ENCODE results near the gene GLUD1.
"Not testable (repeated sequence)": the region's sequence is repeated elsewhere in the genome, so short reads cannot be mapped to it uniquely, and the experiment has no call there.

GLUD1 gene

GRCh38 chr10:87127048-87127447 lies 32.4 kb upstream of the GLUD1 start:
- not testable (repeated sequence) for H3K14ac ChIP-seq (ENCODE audit: low read length in 2 of 2); H3K79me1 ChIP-seq (replicated peaks; ENCODE audit: low read length, poor library complexity, severe bottlenecking); H2BK120ac ChIP-seq (ENCODE audit: low read depth, low read length); H3K4me3 ChIP-seq (ENCODE audit: insufficient read depth in 1 of 2, low read depth in 1 of 2, low read length in 2 of 2); H3K36me3 ChIP-seq (ENCODE audit: control insufficient read depth in 1 of 2, insufficient read depth in 2 of 2, low read depth in 1 of 2, low read length in 2 of 2); H2BK15ac ChIP-seq (ENCODE audit: low read depth, poor library complexity, severe bottlenecking); DNase-seq; H4K91ac ChIP-seq (ENCODE audit: low read length); H2BK5ac ChIP-seq (ENCODE audit: low read depth, low read length, poor library complexity, severe bottlenecking); H3K9ac ChIP-seq (ENCODE audit: low read length); H4K8ac ChIP-seq (ENCODE audit: low read length); H3K9me3 ChIP-seq (ENCODE audit: control insufficient read depth, low read length); H2AFZ ChIP-seq (ENCODE audit: low read depth, low read length); H3K4me1 ChIP-seq (ENCODE audit: control insufficient read depth, insufficient read depth, low read depth, low read length); H3K27me3 ChIP-seq (ENCODE audit: control insufficient read depth in 1 of 2, insufficient read depth in 1 of 2, low read length in 2 of 2); H3K23ac ChIP-seq (ENCODE audit: low read length in 2 of 2); H3K18ac ChIP-seq (ENCODE audit: low read depth in 1 of 2, low read length in 2 of 2); H2BK12ac ChIP-seq (ENCODE audit: low read length in 2 of 2); H3K4me2 ChIP-seq (ENCODE audit: low read length, poor library complexity, severe bottlenecking); H3K4ac ChIP-seq (ENCODE audit: low read depth in 1 of 2, low read length in 2 of 2); H3K27ac ChIP-seq (ENCODE audit: low read length, poor library complexity, severe bottlenecking); H2AK5ac ChIP-seq (ENCODE audit: low read length, severe bottlenecking)
- WGBS, result no CpG with 5 or more reads among the region's 2 CpGs

- H3K27ac ChIP-seq (ENCODE audit: low read length, poor library complexity, severe bottlenecking); DNase-seq; H3K27me3 ChIP-seq (ENCODE audit: control insufficient read depth in 1 of 2, insufficient read depth in 1 of 2, low read length in 2 of 2); H3K4me3 ChIP-seq (ENCODE audit: insufficient read depth in 1 of 2, low read depth in 1 of 2, low read length in 2 of 2); H2BK15ac ChIP-seq (ENCODE audit: low read depth, poor library complexity, severe bottlenecking); H3K9me3 ChIP-seq (ENCODE audit: control insufficient read depth, low read length); H3K18ac ChIP-seq (ENCODE audit: low read depth in 1 of 2, low read length in 2 of 2); H3K9ac ChIP-seq (ENCODE audit: low read length); H2AK5ac ChIP-seq (ENCODE audit: low read length, severe bottlenecking); H3K79me1 ChIP-seq (replicated peaks; ENCODE audit: low read length, poor library complexity, severe bottlenecking); H3K14ac ChIP-seq (ENCODE audit: low read length in 2 of 2); H2BK120ac ChIP-seq (ENCODE audit: low read depth, low read length); H3K4ac ChIP-seq (ENCODE audit: low read depth in 1 of 2, low read length in 2 of 2); H2BK12ac ChIP-seq (ENCODE audit: low read length in 2 of 2); H2AFZ ChIP-seq (ENCODE audit: low read depth, low read length); H4K8ac ChIP-seq (ENCODE audit: low read length); H3K36me3 ChIP-seq (ENCODE audit: control insufficient read depth in 1 of 2, insufficient read depth in 2 of 2, low read depth in 1 of 2, low read length in 2 of 2); H3K4me2 ChIP-seq (ENCODE audit: low read length, poor library complexity, severe bottlenecking); H4K91ac ChIP-seq (ENCODE audit: low read length); H2BK5ac ChIP-seq (ENCODE audit: low read depth, low read length, poor library complexity, severe bottlenecking); H3K23ac ChIP-seq (ENCODE audit: low read length in 2 of 2); H3K4me1 ChIP-seq (ENCODE audit: control insufficient read depth, insufficient read depth, low read depth, low read length): not testable (repeated sequence)
- WGBS, result 100% methylated on average over 1 of the region's 4 CpGs
Observed at GRCh38 chr10:87123351-87123750, 28.7 kb upstream of the GLUD1 start.

- H3K4ac ChIP-seq (ENCODE audit: low read depth in 1 of 2, low read length in 2 of 2); H3K4me2 ChIP-seq (ENCODE audit: low read length, poor library complexity, severe bottlenecking); H3K9ac ChIP-seq (ENCODE audit: low read length); H3K18ac ChIP-seq (ENCODE audit: low read depth in 1 of 2, low read length in 2 of 2); H2BK120ac ChIP-seq (ENCODE audit: low read depth, low read length); H4K91ac ChIP-seq (ENCODE audit: low read length); H2AFZ ChIP-seq (ENCODE audit: low read depth, low read length); H3K27me3 ChIP-seq (ENCODE audit: control insufficient read depth in 1 of 2, insufficient read depth in 1 of 2, low read length in 2 of 2); H2BK12ac ChIP-seq (ENCODE audit: low read length in 2 of 2); DNase-seq; H2BK15ac ChIP-seq (ENCODE audit: low read depth, poor library complexity, severe bottlenecking); H3K79me1 ChIP-seq (replicated peaks; ENCODE audit: low read length, poor library complexity, severe bottlenecking); H3K36me3 ChIP-seq (ENCODE audit: control insufficient read depth in 1 of 2, insufficient read depth in 2 of 2, low read depth in 1 of 2, low read length in 2 of 2); H3K27ac ChIP-seq (ENCODE audit: low read length, poor library complexity, severe bottlenecking); H3K14ac ChIP-seq (ENCODE audit: low read length in 2 of 2); H3K4me1 ChIP-seq (ENCODE audit: control insufficient read depth, insufficient read depth, low read depth, low read length); H3K9me3 ChIP-seq (ENCODE audit: control insufficient read depth, low read length); H4K8ac ChIP-seq (ENCODE audit: low read length); H3K4me3 ChIP-seq (ENCODE audit: insufficient read depth in 1 of 2, low read depth in 1 of 2, low read length in 2 of 2); H2BK5ac ChIP-seq (ENCODE audit: low read depth, low read length, poor library complexity, severe bottlenecking); H2AK5ac ChIP-seq (ENCODE audit: low read length, severe bottlenecking); H3K23ac ChIP-seq (ENCODE audit: low read length in 2 of 2): not testable (repeated sequence)
- WGBS, result no CpG with 5 or more reads among the region's 1 CpG
Observed at GRCh38 chr10:87119029-87119428, 24.4 kb upstream of the GLUD1 start.

- H4K91ac ChIP-seq (ENCODE audit: low read length); H2BK15ac ChIP-seq (ENCODE audit: low read depth, poor library complexity, severe bottlenecking); DNase-seq; H3K27ac ChIP-seq (ENCODE audit: low read length, poor library complexity, severe bottlenecking); H2BK120ac ChIP-seq (ENCODE audit: low read depth, low read length); H3K4me3 ChIP-seq (ENCODE audit: insufficient read depth in 1 of 2, low read depth in 1 of 2, low read length in 2 of 2); H3K4me2 ChIP-seq (ENCODE audit: low read length, poor library complexity, severe bottlenecking); H3K4ac ChIP-seq (ENCODE audit: low read depth in 1 of 2, low read length in 2 of 2); H3K23ac ChIP-seq (ENCODE audit: low read length in 2 of 2); H3K9me3 ChIP-seq (ENCODE audit: control insufficient read depth, low read length); H3K79me1 ChIP-seq (replicated peaks; ENCODE audit: low read length, poor library complexity, severe bottlenecking); H2BK12ac ChIP-seq (ENCODE audit: low read length in 2 of 2); H4K8ac ChIP-seq (ENCODE audit: low read length); H2BK5ac ChIP-seq (ENCODE audit: low read depth, low read length, poor library complexity, severe bottlenecking); H3K27me3 ChIP-seq (ENCODE audit: control insufficient read depth in 1 of 2, insufficient read depth in 1 of 2, low read length in 2 of 2); H3K18ac ChIP-seq (ENCODE audit: low read depth in 1 of 2, low read length in 2 of 2); H3K4me1 ChIP-seq (ENCODE audit: control insufficient read depth, insufficient read depth, low read depth, low read length); H2AFZ ChIP-seq (ENCODE audit: low read depth, low read length); H3K14ac ChIP-seq (ENCODE audit: low read length in 2 of 2); H3K9ac ChIP-seq (ENCODE audit: low read length); H3K36me3 ChIP-seq (ENCODE audit: control insufficient read depth in 1 of 2, insufficient read depth in 2 of 2, low read depth in 1 of 2, low read length in 2 of 2); H2AK5ac ChIP-seq (ENCODE audit: low read length, severe bottlenecking): not testable (repeated sequence)
- WGBS, result no CpG with 5 or more reads among the region's 1 CpG
Observed at GRCh38 chr10:87118122-87118521, 23.5 kb upstream of the GLUD1 start.

Measured in mesenchymal stem cell (in vitro differentiated cells and primary cell).